HUDEP-2 (cell line): ENCODE measurements around the gene OR10G8.
"Not testable (repeated sequence)": the region's sequence is repeated elsewhere in the genome, so short reads cannot be mapped to it uniquely, and the experiment has no call there.

Experiments used
- DNase-seq, 76 experiments: peaks; one replicate each; lab custom pipeline; 2025; ENCODE audit not compliant: unreplicated experiment in 76 of 76; lab: John Stamatoyannopoulos, UW

The OR10G8 gene, protein sequence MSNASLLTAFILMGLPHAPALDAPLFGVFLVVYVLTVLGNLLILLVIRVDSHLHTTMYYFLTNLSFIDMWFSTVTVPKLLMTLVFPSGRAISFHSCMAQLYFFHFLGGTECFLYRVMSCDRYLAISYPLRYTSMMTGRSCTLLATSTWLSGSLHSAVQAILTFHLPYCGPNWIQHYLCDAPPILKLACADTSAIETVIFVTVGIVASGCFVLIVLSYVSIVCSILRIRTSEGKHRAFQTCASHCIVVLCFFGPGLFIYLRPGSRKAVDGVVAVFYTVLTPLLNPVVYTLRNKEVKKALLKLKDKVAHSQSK

DNA sequence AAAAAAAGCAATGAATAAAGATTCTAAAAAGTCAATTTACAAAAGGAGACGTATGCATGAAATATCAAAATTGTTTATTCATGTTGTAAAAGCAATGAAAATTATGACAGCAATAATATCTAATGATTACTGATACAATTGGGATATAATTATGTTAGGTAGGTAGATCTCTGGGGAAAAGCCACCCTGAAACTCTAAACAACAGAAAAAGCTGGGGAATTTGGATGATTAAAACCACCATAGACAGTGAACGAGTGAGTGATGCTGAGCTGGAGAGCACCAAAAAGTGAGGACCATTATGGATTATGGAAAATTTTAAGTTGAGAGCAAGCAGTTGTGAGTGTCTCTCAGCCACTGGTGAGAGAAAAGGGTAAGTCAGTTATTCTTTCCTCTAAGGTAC is at the start of gene OR10G8:
TSS of gene OR10G8 (plus strand) at position 301 of the 400 bp plus-strand sequence. CDS start 2,825 bp downstream, outside the sequence.
- DNase-seq: no peak

GRCh38 chr11:123977731-123978347 is 48.8 kb upstream of the OR10G8 start, which contains the start of gene OR10S1:
Gene OR10S1 (minus strand): TSS chr11:123977781. CDS start chr11:123977664, 117 bp downstream.
- DNase-seq: no peak

DNA sequence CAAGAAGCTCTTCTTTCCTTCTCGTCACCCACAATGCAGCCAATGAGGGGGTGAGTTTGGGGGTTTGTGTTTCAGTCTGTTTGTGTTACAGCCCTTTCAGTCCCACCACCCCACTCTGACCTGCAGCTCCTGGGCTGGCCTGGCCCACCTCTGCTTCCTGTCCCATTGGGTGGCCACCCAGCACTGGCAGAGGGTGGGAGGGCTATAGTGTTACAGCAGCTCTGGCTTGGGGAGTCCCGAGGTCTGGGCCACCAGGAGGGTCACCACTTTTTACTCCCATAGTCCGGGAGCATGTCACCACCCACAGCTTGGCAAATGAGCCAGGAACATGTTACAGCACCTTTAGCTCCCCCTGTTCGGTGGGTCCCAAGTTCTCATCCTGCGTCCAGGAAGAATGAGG is 47.3 kb upstream of the OR10G8 start:
- DNase-seq: no peak

DNA sequence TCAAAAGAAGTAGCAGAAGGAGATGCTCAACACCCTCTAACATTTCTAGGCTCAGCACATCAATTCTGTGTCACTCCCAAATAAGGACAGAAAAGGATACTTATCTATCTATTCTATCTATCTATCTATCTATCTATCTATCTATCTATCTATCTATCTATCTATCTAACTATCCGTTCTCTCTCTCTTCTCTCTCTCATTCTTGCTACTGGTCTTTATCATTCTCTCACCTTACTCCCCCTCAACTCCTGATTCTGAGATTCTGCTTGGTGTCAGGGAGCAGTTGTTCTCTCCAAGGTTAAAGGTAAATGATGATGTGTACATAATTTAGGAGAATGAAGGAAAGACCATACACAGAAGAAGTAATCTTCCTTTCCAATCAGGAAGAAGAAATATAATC is 31.5 kb upstream of the OR10G8 start, which contains the start of gene OR10G6:
TSS of gene OR10G6 (minus strand) at position 43 of the 400 bp plus-strand sequence. CDS start at position 43, 0 bp downstream.
- DNase-seq: no peak

- no peak for DNase-seq
Observed at GRCh38 chr11:124012697-124013096, 13.9 kb upstream of the OR10G8 start, which contains the start of gene OR10G4. Gene OR10G4 (plus strand): TSS chr11:124012997. CDS start chr11:124015575, 2,578 bp downstream.

- DNase-seq: not testable (repeated sequence)
Observed at GRCh38 chr11:124015837-124016236, 10.8 kb upstream of the OR10G8 start.

- DNase-seq: no peak
Observed at GRCh38 chr11:124036666-124037065, 10.1 kb downstream of the OR10G8 start.

GRCh38 chr11:124039557-124039956 is 13.0 kb downstream of the OR10G8 start:
- no peak for DNase-seq

GRCh38 chr11:124041254-124041653 is 14.7 kb downstream of the OR10G8 start, which contains the start of gene OR10G7:
Gene OR10G7 (minus strand): TSS chr11:124041325. CDS start chr11:124039001, 2,324 bp downstream.
- no peak for DNase-seq

- DNase-seq: no peak
Observed at GRCh38 chr11:124043420-124043819, 16.8 kb downstream of the OR10G8 start.

DNA sequence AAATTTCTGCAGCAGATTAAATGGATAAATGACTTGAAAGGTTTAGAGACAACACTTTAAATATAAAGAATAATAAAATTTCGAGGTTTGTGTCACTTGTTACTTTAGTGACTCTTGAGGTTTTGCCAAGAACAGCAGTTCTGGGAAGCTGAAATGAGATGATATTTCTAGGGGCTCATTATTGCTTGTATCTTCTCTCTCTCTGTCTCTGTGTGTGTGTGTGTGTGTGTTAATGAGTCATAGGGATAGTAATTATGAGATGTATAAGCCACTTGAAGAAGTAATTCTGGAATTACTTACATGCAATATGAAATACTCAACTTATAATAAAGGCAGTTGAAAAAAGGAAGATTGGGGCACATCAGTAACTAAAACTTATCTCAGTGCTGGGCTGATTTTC is 24.1 kb downstream of the OR10G8 start:
- no peak for DNase-seq

- no peak for DNase-seq
Observed at GRCh38 chr11:124052966-124053365, 26.4 kb downstream of the OR10G8 start.

DNA sequence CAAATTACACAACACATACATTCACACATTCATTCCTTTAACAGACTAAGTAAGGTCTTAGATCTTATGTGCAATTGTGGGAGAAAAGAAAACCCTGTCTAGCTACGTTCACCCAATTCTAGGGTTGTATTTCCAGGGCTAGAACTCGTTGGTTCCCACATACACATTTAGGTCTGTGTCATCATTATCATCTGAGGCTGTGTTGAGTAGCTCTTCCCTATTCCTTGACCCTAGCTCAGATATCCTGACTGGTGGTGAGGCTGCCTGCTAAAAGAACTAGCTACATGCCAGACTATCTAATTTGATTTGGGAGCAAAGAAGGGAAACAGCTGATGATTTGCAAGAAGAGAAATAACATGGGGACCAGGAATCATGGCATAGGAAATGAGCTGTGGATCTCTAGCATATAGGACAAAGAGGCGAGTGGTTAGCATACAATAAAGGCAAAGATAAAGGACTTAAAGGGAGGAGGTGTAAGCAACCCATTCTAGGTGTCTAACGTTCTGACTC is 42.1 kb downstream of the OR10G8 start:
- no peak for DNase-seq

DNA sequence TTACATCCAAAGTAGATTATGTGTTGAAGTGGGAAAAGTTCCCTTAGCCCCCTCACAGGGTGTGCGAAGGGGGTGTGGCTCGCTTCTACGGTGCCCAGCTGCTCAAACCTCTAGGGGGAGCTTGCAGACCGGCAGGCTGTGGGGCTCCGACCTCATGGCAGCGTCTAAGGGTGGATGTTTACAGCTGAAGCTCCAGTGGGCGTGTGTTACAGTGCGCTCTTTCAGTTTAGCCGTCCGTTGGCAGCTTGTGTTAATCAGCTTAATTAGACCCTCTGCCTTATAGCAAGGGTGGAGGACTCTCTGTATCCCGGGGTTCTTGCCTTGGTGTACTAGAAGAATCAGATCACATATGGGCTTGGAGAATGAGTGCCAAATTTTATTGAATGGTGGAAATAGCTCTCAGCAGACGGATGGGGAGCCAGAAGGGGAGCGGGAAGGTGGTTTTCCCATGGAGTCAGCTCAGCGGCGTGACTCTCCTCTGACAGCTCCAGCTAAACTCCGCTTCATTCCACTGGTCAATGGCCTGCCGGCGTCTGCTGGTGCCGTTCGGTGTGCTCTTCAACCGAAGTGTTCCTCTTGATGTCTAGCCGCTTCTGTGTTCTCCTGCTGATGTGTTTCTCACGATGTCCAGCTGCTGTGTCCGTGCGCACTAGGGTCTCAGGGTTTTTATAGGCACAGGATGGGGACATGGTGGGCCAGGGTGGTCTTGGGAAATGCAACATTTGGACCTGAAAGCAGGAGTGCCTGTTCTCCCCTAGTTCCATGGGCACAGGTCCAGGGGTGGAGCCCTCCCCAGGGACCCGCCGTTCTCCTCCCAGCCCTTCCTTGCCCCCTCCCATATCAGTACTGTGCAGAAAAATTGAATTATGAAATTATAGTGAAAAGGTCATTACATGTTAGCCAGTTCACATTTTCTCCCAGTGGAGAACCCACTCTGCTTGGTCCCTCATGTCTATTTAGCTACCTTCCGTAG is 43.1 kb downstream of the OR10G8 start:
- peak in 72 of 76 experiments; percentile 14 to 81 (median 56) for DNase-seq

- DNase-seq: peak in 69 of 76 experiments; percentile 13 to 85 (median 65)
Observed at GRCh38 chr11:124070915-124071622, 44.5 kb downstream of the OR10G8 start.

DNA sequence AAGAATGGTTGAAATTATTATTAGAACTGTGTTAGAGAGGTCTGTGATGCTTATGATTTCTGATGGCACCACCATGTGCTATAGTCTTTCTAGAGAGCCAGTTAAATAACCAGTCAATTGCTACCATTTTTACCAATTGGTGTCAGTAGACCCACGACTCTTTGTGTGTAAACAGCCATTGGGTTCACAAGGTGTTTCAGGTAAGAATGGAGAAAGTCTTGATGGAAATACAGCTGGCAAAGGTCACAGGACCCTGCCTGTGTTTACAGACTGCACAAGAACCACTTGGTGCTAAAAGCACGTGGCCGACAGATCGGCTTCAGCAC is 45.0 kb downstream of the OR10G8 start:
- DNase-seq: peak in 1 of 76 experiments; percentile 35

- DNase-seq: no peak
Observed at GRCh38 chr11:124072147-124072546, 45.5 kb downstream of the OR10G8 start.

DNA sequence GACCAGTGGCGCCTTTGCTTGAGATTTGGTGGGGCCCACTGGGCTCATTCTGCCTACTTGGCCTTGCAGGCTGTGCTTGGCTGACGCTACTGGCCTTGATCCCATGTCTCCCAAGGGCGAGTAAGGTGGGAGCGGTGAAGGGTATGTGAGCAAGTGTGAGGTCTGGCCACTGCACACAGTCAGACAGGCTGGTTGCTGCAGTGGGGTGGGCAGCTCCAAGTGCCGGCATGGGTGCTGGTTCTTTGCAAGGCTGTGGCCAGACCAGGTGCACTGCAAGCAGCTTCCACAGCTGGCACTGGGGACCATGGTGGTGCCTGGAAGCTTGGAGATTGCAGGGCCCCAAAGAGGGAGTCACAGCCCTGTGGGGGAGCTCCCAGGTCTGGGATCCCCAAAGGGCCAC is 48.0 kb downstream of the OR10G8 start:
- no peak for DNase-seq

DNA sequence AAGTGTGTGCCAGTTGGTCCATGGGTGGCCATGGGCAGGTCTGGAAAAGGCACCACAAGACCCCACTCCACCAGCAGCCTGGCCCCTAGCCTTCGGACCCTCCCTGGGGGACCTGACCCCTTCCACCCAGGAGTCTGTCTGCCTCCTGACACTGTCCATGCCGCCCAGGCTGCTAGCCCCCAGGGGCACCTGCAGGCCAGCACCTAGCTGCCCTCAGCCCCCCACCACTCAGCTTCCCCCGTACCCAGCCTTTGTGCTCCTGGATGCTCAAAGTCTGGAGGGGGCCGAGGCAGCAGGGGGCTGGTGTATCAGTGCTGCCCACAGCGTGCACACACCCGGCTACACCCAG is 48.9 kb downstream of the OR10G8 start:
- DNase-seq: no peak
